Activated T-cell treated with anti-CD3 and anti-CD28 coated beads for 1 hour (primary cell): ENCODE measurements around the gene TSC22D3.

ENCODE experiments used
- DNase-seq: peaks from one replicate; pipeline ENCODE4 v3.0.0-alpha.2; 2020; ENCODE audit warnings: low read depth

The TSC22D3 gene

GRCh38 chrX:107730991-107731766 lies 44.4 kb downstream of the TSC22D3 start:
- DNase-seq = no peak

GRCh38 chrX:107730298-107730655 lies 45.3 kb downstream of the TSC22D3 start:
- DNase-seq = no peak

GRCh38 chrX:107729558-107730297 lies 45.9 kb downstream of the TSC22D3 start:
- no peak for DNase-seq

DNA sequence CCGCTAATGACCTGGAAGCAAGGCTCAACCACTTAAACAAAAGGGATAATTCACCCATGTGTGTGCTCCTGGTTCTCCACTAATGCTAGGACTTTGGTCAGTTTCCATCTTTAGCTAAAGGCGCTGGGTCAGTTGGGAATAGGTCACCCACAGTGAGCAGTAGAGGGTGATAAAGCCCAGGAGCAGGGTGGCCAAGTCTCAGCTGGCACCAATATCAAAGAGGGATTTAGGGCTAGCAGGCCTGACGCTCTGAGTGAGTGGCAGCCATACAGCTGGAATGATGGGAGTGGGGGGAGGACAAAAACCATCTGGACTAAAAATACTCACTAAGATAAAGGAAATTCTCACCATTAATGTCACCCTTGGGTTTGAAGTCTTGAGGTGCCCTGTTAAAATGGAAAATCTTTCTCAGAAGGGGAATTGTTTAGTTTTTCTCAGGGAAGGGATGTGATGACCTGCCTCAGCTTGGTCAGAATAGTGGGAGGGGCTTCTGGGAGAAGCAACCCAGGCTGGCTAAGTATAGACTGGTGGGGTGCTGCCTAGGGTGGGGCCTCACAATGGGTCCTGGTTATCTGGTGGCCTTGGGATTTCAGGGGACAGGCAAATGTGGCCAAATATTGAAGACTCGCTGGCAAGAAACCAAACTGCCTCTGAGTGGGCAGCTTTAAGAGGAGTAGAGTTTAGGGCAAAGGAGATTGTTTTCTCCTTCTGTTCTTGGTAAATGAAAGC lies 47.1 kb downstream of the TSC22D3 start:
- no peak for DNase-seq

- DNase-seq = no peak
These were observed 48.6 kb downstream of the TSC22D3 start for GRCh38 chrX:107726816-107727534.

DNA sequence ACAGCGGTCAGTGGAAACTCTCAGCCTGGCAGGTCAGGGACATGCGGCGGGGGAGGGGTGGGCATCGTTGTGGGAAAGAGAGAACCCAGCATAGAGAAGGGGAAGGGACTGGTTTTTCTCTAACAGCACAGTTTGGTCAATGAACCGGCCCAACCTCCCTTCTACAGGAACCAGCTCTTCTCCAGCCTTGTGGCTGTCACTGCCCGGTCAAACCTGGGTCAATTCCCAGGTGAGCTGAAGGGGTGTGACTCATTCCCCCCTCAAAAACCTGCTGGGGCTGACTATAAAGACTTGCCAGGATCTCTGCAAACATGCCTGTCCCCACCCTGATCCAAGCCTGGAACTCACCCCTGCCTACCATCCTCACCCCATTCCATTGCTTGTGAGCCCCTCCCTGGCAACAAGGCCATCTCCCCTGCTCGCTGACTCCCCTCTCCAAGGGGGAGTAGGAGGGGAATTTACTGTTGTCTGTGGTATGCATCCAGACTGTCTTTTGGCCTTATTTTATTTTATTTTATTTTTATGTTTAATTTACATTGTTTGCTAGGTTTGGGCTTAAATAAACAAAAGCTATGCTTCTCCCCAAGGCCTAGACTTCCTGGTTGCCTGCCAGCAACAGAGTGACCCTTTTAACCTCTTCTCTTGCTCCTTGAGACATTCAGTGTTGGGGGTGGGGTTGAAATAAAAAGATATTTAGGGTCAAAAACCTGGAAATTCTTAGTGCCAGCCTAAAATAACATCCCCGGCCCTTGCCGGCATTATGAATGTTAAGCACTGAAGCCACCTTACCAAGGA lies 49.6 kb downstream of the TSC22D3 start:
- DNase-seq = no peak

DNA sequence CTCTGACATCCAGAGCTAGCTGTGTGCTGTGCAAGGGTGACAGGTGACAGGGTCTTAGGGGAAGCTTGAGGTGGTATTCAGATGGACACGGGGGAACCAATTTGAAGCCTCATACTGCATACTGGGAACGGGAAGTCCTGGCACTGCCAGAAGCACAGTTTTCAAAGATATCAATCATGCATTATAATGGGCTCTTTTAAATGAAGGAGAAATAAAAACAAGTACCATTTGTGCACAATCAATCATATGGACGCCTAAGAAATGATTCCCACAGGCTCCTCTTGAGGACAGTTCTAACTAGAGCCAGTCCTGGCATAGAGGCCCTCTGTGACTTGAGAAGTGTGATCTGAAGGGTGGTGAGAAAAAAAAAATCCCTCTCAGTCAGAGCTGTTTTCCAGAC lies 50.9 kb downstream of the TSC22D3 start:
- DNase-seq = no peak

DNA sequence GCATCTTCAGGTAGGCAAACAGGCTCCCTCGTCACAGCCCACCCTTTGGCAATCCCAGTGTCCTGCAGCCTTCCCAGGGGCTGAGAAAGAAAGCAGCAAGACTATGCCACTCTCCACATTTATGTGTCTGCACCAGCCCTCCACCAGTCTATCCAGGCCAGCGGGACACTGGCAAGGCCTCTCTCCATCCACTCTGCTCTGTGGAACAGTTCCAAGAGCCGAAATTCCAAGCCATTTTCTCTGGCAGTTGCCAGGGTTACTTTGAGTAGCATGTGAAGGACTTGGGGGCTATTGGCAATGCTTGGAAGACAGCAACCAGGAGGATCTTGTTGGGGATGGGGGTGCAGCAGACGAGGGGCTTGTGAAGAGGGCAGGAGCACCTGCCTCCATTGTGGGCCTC lies 52.1 kb downstream of the TSC22D3 start:
- DNase-seq = no peak

DNA sequence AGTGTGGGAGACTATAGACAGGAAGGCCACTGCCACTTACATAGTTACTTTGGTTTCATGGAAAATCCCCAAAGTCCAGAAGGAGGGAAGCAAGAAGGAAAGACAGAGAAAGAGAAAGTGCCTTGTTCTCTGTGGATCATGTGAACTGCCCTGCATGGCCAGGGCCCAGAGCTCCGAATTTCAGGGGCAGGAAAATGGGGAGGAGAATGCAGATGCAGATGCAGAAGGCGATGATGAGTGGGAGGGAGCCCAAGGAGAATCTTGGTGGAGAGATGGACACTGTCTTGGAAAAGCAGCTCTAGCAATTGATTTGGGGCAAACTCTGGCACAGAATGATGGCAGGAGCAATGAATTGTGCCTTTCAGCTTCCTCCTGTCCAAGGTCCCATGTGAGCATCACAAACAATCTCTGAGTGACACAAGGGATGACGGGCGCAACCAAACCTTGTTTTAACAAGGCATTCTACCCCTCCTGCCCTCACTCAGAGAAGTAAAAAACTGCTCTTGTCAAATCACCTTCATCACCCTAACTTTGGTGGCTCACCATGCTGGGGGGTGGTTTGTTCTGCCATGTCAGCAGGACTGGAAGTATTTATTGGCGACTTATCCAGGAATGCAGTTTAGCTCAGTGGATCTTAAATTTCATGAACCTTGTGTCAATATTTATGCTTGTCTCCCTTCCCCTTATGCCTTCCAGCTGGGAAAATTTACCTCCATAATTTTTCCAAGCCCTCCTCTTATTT lies 53.5 kb downstream of the TSC22D3 start:
- DNase-seq = no peak

DNA sequence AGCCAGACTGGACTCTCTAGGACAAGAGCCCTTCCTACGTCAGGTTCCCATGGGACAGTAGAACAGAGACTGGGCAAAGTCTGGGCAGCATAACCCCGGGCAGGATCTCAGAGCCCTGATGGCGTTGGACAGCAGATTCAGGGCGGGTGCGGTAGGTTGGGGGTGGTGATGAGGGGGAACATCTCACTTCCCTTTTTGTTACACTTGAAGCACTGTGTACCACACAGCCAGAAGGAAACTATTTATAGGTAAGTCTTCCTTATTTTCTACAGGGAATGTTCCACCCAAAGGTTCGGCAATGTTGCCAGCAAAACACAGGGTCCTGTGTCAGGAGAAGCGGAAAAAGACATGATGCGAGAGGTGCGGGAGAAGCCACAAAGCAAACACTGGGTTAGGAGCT lies 54.3 kb downstream of the TSC22D3 start:
- no peak for DNase-seq

DNA sequence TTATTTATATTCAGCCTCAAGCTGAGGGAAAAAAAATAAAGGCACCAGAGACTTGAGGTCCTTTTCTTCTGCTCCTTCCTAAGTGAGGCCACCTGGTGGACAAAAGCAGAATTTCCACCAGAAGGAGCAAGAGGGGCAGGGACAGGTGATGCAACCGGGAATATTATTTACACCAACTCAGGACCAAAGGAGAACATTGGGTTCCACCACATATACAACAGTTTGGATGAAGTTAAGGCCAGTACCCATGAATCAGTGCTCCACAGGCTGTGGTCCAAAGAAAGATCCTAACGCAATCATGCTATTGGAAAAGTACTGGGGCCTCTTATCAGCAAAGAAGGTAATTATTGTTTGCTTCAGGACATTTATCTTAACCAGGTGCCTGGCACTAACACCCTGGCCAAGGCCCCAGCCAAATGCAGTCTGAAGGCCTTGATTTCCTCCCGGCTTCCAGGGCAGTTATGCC lies 57.4 kb downstream of the TSC22D3 start:
- peak; percentile 54 for DNase-seq

- peak; percentile 77 for DNase-seq
These were observed 58.5 kb downstream of the TSC22D3 start for GRCh38 chrX:107716816-107717700.

DNA sequence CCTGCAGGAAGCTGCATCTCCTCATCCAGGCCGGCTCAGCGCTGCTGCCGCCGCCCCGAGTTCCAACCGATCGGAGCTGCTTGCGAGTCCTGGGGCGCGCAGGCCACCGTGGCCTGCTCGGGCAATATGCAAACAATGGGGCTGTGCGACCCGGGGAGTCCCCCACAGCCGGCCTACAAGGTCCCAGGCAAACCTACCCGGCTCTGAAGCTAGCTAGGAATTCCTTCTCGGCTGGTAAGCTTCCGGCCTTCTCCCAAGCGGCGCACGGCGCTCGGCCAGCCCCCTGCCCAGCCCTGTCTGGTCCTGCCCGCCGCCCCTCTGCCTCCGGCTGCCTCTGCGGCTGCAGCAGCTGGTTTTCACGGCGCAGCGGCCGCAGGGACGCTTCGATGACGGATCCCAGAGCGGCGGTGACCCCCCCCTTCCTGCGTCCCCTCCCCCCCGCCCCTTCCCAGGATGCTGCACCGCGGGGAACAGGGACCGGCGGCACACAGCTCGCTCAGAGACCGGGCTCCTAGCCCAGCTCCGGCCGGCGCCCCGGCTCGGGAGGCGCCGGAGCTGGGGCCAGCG lies 59.4 kb downstream of the TSC22D3 start:
- no peak for DNase-seq

- DNase-seq = no peak
These were observed 60.1 kb downstream of the TSC22D3 start for GRCh38 chrX:107715331-107716117.

GRCh38 chrX:107714206-107714891 lies 61.2 kb downstream of the TSC22D3 start:
- DNase-seq = no peak

GRCh38 chrX:107713543-107714205 lies 61.9 kb downstream of the TSC22D3 start:
- no peak for DNase-seq

GRCh38 chrX:107713203-107713542 lies 62.4 kb downstream of the TSC22D3 start:
- no peak for DNase-seq
